Measurements from ENCODE around the gene NDUFA8. TPM values are rescaled to one million over a fixed set of nuclear protein-coding genes. Genes with fewer than 3 reads are reported as not detected.

NDUFA8 gene
- total and polyA plus RNA-seq, 10 of the 15 experiments (the other 5 are each of a cell fraction or from before 2014, with no cell fraction given) = 44.9 to 159 (median 90.8) TPM

GRCh38 chr9:122121391-122121790 is 38.2 kb downstream of the NDUFA8 start:
- Histone ChIP-seq H2AFZ (ENCODE audit: control insufficient read depth, low read depth, low read length) (no peak overlapping the region), H3K4me3 (no peak overlapping the region), H4K20me1 (ENCODE audit: control insufficient read depth, insufficient read depth) (no peaks in the 10 kb centered on the region; the same call in 1 of the 2 replicates), H3K9ac (ENCODE audit: control insufficient read depth, insufficient read depth, low read length) (no peak overlapping the region), H3K79me2 (ENCODE audit: control insufficient read depth, insufficient read depth, low read length) (no peaks in the 10 kb centered on the region), H3K36me3 (ENCODE audit: control insufficient read depth in 2 of 2, insufficient read depth in 2 of 2, low read length in 1 of 2) (no peaks in the 10 kb centered on the region), H3K27me3 (replicated peaks in 1 of 2; ENCODE audit: control insufficient read depth in 2 of 2, insufficient read depth in 2 of 2, low read length in 1 of 2) (peaks cover 0 to 7% of the 10 kb centered on the region in 2 experiments; a peak in 2 of 4 replicates), H3K4me1 (ENCODE audit: control insufficient read depth, insufficient read depth, low read length) (no peaks in the 10 kb centered on the region), H3K9me3 (replicated peaks; ENCODE audit: control insufficient read depth, insufficient read depth, low read length) (no peaks in the 10 kb centered on the region; the same call in 1 of the 3 replicates), H3K27ac (ENCODE audit: control insufficient read depth, insufficient read depth) (no peak overlapping the region), H3K4me2 (ENCODE audit: control insufficient read depth, insufficient read depth) (no peak overlapping the region)
- TF ChIP-seq PAX8 (IDR thresholded peaks at IDR 0.05) = no peak
- TF ChIP-seq ZNF207 (IDR thresholded peaks at IDR 0.05; ENCODE audit: borderline replicate concordance) = no peak
- TF ChIP-seq RUNX3 (IDR thresholded peaks at IDR 0.05; ENCODE audit: low read length) = no peak
- no peak for TF ChIP-seq POLR2AphosphoS2 (IDR thresholded peaks at IDR 0.05; ENCODE audit: low read depth, low read length)
- no peak for TF ChIP-seq SREBF1 (IDR thresholded peaks at IDR 0.05; ENCODE audit: low read length)
- TF ChIP-seq FOXK2 (IDR thresholded peaks at IDR 0.05) = no peak
- no peak for TF ChIP-seq JUND (IDR thresholded peaks at IDR 0.05; ENCODE audit: low read depth, low read length)
- TF ChIP-seq ZNF24 (IDR thresholded peaks at IDR 0.05) = no peak
- TF ChIP-seq TCF7 (IDR thresholded peaks at IDR 0.05; ENCODE audit: borderline replicate concordance) = no peak
- no TSS peak for BruUV-seq (replicated peaks)
- ChIA-PET POLR2A (interaction anchor here (0.6 kb wide), 1 partner anchor 359 kb away, joined by 3 read pairs; no protein-coding TSS in a partner anchor), CTCF (interaction anchor here (0.9 to 11.7 kb wide), 8 partner anchors 11 to 434 kb away, joined by 3 to 190 read pairs (median 7); partner anchors contain the start of genes MORN5 and NDUFA8), SMC1A (ENCODE audit: uncharacterized antibody, unreplicated experiment) (interaction anchor here (1.9 to 4.4 kb wide), 2 partner anchors 23 to 229 kb away, joined by 4 to 41 read pairs; no protein-coding TSS in a partner anchor), RAD21 (ENCODE audit: unreplicated experiment) (interaction anchor here (0.6 to 7.6 kb wide), 3 partner anchors 23 to 231 kb away, joined by 3 to 76 read pairs (median 3); no protein-coding TSS in a partner anchor)
- WGBS (ENCODE audit: insufficient coverage, insufficient replicate concordance, low lambda C conversion rate, missing lambda C conversion rate) = 29% methylated on average over 10 of the region's 10 CpGs
- in situ Hi-C loops (cut with MboI) (loop anchor here (5.0 to 10.0 kb wide), 3 partner anchors 231 to 691 kb away; no protein-coding TSS in a partner anchor), intact Hi-C loops (cut with micrococcal nuclease; ENCODE audit: unreplicated experiment) (loop anchor here (10.0 kb wide), 1 partner anchor 577 kb away; no protein-coding TSS in a partner anchor)
- no peak for ATAC-seq
- no peak for DNase-seq (ENCODE audit: low read depth, low spot score)
- no peak for FAIRE-seq

All from GM12878 (cell line).